ENCODE data around the gene FBXL16.
A peak's percentile ranks its signal among the peaks of the same experiment; 100 is the strongest.

Gene FBXL16

GRCh38 chr16:734208-734980, 28.8 kb upstream of the FBXL16 start:
- no peak for DNase-seq

DNA sequence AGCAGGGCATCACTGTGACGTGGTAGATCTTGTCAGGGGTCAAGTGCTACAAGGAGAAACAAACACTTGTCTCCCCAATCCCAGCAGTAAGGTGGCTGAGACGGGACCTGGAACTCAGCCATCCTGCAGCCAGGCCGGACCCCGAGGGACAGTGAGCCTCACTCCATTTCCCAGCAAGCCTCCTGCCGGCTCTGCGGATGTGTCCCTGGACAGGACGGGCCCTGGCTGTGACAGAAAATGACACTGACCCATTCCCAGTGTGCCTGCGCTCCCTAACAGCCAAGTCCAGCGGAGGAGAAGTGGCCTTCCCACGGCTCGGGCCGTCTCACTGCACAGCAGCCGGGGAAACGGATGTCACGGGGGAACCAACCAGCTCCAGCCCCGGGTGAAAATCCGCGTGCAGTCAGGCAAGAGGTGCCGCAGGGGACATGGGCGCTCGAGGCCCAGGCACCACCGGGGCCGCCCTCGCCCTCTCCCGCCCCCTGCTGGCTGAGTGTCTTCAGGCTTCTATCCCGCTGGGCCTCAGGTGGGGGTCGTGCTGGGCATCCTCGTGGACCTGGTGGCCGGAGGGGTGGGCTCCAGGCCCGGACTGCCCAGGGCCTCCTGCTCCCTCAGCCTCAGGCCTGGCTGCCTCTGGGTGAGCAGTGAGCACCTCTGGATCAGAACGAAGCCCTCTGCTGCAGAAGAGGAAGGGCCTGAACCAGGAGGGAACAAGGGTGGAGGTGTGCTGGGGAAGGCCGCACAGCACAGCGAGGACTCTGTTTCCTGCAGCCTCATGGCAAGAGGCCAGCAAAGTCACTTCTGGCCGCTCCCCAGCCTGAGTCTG, 28.0 kb upstream of the FBXL16 start:
- DNase-seq, result no peak

- no peak for DNase-seq
Measured at GRCh38 chr16:732936-733335, 27.3 kb upstream of the FBXL16 start.

GRCh38 chr16:732332-732731, 26.7 kb upstream of the FBXL16 start:
- no peak for DNase-seq

- no peak for DNase-seq
Measured at GRCh38 chr16:730666-731509, 25.3 kb upstream of the FBXL16 start.

DNA sequence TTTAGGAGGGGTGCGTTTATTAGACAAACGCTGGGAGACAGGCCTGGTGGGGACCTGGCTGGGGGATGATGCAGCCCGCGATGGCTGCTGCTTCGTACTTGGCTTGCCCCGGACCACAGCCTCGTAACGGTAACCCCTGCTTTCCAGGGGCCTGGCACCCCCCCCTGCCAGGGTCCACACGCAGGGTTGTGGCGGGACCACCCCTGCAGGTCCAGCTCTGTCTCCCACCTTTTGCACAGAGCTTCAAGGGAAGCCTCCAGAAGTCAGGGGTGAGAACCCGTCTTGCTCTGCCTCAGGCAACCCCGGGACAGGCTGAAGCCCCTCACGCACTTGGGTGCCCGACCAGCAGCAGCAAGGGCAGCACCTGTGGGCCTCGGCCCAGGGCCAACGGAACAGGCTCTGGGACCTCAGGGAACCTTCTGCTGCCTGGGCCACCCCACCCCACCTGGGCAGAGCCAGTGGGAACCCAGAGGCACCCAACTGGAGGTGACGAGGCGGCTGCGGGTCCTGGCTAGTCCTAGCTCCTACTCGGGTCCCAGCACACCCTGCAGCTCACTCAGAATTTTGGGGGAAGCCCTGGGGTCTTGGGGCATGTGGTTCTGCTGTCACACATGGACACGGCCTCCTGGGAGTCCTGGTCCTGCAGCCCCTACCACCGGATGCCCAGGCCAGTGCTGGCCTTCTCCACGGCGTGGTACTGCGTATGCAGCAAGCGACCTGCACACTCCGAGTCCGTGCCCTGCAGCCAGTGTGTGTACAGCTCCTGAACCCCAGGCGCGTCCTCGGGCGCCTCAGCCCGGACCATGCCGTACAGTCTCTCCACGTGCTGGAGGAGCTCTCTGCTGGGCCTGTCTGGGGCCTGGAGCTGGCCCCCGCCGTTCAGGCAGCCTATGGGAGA, 24.4 kb upstream of the FBXL16 start:
- DNase-seq, result no peak

- DNase-seq, result peak; percentile 45
Measured at GRCh38 chr16:728890-729744, 23.5 kb upstream of the FBXL16 start.

DNA sequence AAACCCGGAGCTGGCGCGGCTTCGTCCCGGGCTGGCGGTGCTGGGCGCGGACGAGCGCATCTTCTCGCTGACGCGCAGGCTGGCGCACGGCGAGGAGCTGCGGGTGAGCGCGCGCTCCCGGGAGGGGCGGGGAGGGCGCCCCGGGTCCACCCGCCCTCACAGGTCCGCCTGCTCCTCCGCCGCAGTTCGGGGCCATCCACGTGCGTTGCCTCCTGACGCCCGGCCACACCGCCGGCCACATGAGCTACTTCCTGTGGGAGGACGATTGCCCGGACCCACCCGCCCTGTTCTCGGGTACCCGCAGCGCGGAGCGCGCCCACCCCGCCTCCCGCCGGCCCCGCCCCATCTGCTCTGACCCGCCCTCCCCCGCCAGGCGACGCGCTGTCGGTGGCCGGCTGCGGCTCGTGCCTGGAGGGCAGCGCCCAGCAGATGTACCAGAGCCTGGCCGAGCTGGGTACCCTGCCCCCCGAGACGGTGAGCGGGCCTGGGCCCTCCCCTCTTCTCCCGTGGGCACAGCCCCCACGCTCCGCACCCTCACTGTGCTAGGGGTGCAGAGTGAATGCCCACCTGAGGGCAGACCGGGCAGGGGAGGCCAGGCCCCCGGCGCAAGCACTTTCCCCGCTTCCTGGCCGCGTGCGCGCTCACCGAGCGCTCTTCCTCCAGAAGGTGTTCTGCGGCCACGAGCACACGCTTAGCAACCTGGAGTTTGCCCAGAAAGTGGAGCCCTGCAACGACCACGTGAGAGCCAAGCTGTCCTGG, 22.7 kb upstream of the FBXL16 start:
- DNase-seq, result peak; percentile 97

GRCh38 chr16:727291-727977, 21.8 kb upstream of the FBXL16 start:
- peak; percentile 65 for DNase-seq

DNA sequence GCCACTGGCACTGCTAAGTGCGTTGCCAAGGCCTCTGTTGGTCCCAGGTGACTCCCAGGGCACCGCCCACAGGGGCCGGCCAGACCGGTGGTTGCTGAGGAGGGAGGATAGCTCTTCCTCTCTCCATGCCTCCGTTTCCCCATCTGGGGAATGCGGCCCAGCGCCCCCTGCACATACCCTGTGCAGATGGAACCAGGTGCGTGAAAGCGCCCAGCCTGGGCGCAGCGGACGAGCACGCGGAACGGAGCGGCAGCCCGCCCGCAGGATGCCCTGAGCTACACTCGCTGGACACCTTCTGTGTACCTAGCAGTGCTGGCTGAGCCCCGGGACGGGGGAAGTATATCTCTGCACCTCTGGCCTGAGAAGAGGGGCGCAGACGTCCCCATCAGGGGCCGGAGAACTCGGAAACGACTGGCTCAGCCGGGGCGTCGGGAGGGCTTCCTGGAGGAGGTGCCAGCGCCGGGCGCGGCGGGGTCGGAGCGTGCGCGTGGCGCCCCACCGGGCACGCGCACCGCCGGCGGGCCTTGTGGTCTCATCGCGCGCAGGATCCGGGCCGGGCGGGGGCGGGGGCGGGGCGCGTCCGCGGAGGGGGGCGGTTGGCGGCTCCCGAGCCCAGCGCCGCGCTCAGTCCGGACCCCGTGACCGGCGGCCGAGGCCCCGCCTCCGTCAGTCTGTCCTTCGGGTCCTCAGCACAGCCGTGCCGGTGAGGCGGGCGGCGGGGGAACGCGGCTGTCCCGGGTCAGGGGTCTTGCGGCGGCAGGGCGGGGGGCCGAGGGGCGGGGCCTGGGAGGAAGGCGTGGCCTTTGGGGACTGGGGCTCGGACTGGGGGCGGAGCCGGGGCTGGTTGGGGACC, 21.1 kb upstream of the FBXL16 start, which contains the start of the genes CCDC78 and HAGHL:
Gene CCDC78, minus strand, starts transcription at position 6 of the 853 bp plus-strand sequence. CDS start 76 bp downstream, outside the sequence.
Gene HAGHL, plus strand, starts transcription at position 669 of the 853 bp plus-strand sequence. CDS start 404 bp downstream, outside the sequence.
- DNase-seq, result peak; percentile 92

- DNase-seq, result no peak
Measured at GRCh38 chr16:726188-726437, 20.5 kb upstream of the FBXL16 start.

GRCh38 chr16:725463-726187, 20.0 kb upstream of the FBXL16 start:
- no peak for DNase-seq

GRCh38 chr16:725041-725376, 19.4 kb upstream of the FBXL16 start:
- DNase-seq, result no peak

GRCh38 chr16:724188-725040, 18.8 kb upstream of the FBXL16 start:
- no peak for DNase-seq

- DNase-seq, result no peak
Measured at GRCh38 chr16:723695-724094, 18.1 kb upstream of the FBXL16 start.

DNA sequence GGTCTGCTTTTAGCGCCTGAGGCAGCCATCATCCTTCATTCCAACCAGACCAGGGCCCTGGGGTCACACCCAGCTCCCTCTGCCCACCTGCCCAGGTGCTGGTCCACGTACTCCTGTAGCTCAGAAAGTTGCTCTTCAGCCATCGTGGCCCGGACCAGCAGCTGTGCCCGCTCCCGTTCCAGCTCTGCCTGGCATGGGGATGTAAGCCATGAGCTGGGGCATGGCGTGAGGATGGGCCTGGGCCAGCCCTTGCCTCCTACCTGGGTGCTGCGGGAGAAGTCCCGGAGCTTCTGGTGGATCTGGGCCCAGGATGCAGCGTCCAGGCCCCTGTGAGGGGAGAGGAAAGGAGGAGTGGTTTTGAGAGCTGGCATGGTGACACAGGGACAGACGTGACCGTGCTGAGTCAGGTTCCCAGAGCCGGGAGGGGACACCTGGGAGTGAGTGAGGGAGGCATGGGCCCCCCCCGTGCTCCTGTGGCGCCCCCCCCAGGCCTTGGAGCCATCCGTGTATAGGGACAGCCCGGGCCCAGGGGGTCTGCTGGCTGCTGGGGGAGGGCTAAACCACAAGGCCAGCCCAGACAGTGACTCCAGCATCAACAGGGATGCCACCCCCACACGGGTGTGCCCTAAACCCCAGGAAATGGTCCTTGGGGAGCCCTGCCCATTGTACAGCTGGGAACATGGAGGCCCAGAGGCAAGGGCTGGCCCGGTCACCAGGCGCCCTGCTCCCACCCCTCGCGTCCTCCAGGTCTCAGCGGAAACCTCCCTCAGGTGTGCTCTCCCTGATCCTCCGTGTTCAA, 17.4 kb upstream of the FBXL16 start:
- DNase-seq, result no peak
